PC-3 (cell line): ENCODE results near the gene SAMSN1.

Experiments
- EZH2phosphoT487 ChIP-seq: fragments of 300-600 bp; sonication (generic); IDR thresholded peaks from 2 replicates; pipeline ENCODE4 v1.6.1; 2018; ENCODE audit warnings: mild to moderate bottlenecking, antibody characterized with exemption, low read length, borderline replicate concordance
- TF ChIP-seq, protein P1 (sequence below): fragments of 300-600 bp; sonication (generic); conservative IDR thresholded peaks from 2 replicates; pipeline ENCODE4 v1.5.1; 2017; ENCODE audit warnings: antibody characterized with exemption, low read depth, mild to moderate bottlenecking, low read length

DNA sequence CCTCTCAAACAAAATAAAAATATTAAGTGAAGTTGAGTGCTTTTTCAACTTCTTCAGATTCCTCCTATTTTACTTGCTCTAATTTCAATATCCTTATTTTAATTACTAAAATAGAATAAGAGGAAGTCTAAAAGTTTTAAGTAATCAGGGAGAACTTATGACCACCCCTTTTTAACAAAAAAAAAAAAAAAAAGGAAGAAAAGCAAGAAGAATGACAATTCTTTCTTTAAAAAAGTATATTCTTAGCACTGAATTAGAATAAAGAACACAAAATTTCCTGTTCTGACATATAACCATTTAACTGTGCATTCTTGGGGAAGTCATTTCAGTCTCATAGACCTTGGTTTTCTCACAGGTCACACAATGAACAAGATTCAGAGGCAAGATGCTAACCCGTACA is 46.8 kb downstream of the SAMSN1 start:
- TF ChIP-seq, protein P1, sequence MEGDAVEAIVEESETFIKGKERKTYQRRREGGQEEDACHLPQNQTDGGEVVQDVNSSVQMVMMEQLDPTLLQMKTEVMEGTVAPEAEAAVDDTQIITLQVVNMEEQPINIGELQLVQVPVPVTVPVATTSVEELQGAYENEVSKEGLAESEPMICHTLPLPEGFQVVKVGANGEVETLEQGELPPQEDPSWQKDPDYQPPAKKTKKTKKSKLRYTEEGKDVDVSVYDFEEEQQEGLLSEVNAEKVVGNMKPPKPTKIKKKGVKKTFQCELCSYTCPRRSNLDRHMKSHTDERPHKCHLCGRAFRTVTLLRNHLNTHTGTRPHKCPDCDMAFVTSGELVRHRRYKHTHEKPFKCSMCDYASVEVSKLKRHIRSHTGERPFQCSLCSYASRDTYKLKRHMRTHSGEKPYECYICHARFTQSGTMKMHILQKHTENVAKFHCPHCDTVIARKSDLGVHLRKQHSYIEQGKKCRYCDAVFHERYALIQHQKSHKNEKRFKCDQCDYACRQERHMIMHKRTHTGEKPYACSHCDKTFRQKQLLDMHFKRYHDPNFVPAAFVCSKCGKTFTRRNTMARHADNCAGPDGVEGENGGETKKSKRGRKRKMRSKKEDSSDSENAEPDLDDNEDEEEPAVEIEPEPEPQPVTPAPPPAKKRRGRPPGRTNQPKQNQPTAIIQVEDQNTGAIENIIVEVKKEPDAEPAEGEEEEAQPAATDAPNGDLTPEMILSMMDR = no peak
- no peak for TF ChIP-seq EZH2phosphoT487
